CD4-positive, alpha-beta T cell treated with Interleukin-2 at 100 ng/mL for 4 hours (primary cell): ENCODE data around the gene CEMP1.

Experiments used
- DNase-seq: peaks from one replicate; pipeline ENCODE4 v3.0.0-alpha.2; 2020; ENCODE audit warnings: low spot score

Gene CEMP1

GRCh38 chr16:2500430-2500917 lies 30.7 kb downstream of the CEMP1 start:
- no peak for DNase-seq

GRCh38 chr16:2499890-2500429 lies 31.2 kb downstream of the CEMP1 start:
- DNase-seq, result no peak

- DNase-seq, result no peak
Observed at GRCh38 chr16:2499454-2499853, 31.8 kb downstream of the CEMP1 start.

GRCh38 chr16:2498531-2499253 lies 32.5 kb downstream of the CEMP1 start:
- no peak for DNase-seq

GRCh38 chr16:2497695-2498484 lies 33.3 kb downstream of the CEMP1 start:
- DNase-seq, result no peak

GRCh38 chr16:2497116-2497630 lies 34.0 kb downstream of the CEMP1 start:
- DNase-seq, result no peak

- DNase-seq, result no peak
Observed at GRCh38 chr16:2496223-2497115, 34.7 kb downstream of the CEMP1 start.

- DNase-seq, result no peak
Observed at GRCh38 chr16:2495041-2495440, 36.2 kb downstream of the CEMP1 start.

GRCh38 chr16:2494616-2495015 lies 36.6 kb downstream of the CEMP1 start:
- DNase-seq, result no peak

- DNase-seq, result no peak
Observed at GRCh38 chr16:2493605-2494004, 37.6 kb downstream of the CEMP1 start.

- no peak for DNase-seq
Observed at GRCh38 chr16:2492292-2492691, 38.9 kb downstream of the CEMP1 start.

GRCh38 chr16:2490190-2491105 lies 40.8 kb downstream of the CEMP1 start:
- no peak for DNase-seq

GRCh38 chr16:2489581-2489980 lies 41.6 kb downstream of the CEMP1 start:
- DNase-seq, result no peak

- no peak for DNase-seq
Observed at GRCh38 chr16:2487903-2488531, 43.2 kb downstream of the CEMP1 start.

- DNase-seq, result no peak
Observed at GRCh38 chr16:2487517-2487842, 43.7 kb downstream of the CEMP1 start.

GRCh38 chr16:2486645-2487516 lies 44.3 kb downstream of the CEMP1 start:
- peak; percentile 83 for DNase-seq

GRCh38 chr16:2485811-2486507 lies 45.2 kb downstream of the CEMP1 start:
- no peak for DNase-seq

- DNase-seq, result no peak
Observed at GRCh38 chr16:2484898-2485508, 46.2 kb downstream of the CEMP1 start.
